NCI-H82 (cell line): ENCODE measurements around the gene BHMT.

Experiments used
- DNase-seq: peaks from one replicate; lab custom pipeline; 2025; lab: John Stamatoyannopoulos, UW

Gene BHMT, protein sequence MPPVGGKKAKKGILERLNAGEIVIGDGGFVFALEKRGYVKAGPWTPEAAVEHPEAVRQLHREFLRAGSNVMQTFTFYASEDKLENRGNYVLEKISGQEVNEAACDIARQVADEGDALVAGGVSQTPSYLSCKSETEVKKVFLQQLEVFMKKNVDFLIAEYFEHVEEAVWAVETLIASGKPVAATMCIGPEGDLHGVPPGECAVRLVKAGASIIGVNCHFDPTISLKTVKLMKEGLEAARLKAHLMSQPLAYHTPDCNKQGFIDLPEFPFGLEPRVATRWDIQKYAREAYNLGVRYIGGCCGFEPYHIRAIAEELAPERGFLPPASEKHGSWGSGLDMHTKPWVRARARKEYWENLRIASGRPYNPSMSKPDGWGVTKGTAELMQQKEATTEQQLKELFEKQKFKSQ

DNA sequence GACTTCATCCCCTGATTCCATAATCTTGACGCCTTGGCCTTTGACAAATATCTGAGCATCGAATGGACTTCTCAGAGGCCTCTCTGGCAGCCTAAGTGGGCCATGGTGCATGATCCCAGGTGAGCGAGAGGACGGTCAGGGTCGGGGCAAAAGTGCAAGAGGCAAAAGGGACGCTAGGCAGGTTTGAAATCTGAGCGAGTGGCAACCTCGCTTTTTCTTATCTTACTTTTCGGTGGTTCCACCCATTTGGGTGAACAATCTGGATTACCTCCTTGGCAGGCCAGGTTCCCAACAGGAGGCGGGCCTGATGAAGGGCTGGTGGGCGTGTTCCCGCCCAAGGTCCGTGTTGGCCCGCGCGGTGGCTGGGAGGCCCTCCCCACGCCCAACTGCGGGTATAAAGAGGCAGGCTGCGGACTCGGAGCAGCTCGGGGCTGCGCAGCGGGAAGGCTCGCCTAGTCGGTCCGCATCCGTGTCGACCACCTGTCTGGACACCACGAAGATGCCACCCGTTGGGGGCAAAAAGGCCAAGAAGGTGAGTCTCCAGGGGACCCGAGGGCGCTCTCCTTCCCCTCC is at the start of gene BHMT:
BHMT (plus strand) TSS at position 423 of the 573 bp plus-strand sequence; CDS start at position 500, 77 bp downstream.
- DNase-seq: no peak

- no peak for DNase-seq
Measured at GRCh38 chr5:79062436-79062835, 49.2 kb upstream of the BHMT start.

GRCh38 chr5:79069488-79070349 is 41.9 kb upstream of the BHMT start, which contains the start of the genes BHMT2 and DMGDH:
Gene BHMT2 (plus strand): TSS chr5:79069767. CDS start chr5:79069783, 16 bp downstream.
Gene DMGDH (minus strand): TSS chr5:79069674. CDS start chr5:79069620, 54 bp downstream.
- DNase-seq: no peak

- DNase-seq: no peak
Measured at GRCh38 chr5:79070350-79070667, 41.3 kb upstream of the BHMT start.

DNA sequence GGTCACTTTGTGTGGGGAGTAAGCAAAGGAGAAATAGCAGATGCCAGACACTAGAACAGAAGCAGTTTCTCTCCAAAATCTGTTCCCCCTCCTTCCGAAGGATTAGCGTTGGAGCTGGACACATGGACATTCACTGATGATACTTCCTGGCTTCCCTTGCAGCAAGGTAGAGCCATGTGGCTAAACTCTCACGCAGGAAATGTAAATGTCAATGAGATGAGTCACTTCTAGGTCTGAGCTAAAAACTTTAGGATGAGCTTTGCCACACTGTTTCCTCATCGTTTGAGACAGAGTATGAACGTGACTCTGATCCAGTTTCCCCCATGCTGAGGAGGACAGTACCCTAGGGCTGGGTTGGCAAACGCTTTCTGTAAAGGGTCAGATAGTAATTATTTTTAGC is 37.0 kb upstream of the BHMT start:
- no peak for DNase-seq

DNA sequence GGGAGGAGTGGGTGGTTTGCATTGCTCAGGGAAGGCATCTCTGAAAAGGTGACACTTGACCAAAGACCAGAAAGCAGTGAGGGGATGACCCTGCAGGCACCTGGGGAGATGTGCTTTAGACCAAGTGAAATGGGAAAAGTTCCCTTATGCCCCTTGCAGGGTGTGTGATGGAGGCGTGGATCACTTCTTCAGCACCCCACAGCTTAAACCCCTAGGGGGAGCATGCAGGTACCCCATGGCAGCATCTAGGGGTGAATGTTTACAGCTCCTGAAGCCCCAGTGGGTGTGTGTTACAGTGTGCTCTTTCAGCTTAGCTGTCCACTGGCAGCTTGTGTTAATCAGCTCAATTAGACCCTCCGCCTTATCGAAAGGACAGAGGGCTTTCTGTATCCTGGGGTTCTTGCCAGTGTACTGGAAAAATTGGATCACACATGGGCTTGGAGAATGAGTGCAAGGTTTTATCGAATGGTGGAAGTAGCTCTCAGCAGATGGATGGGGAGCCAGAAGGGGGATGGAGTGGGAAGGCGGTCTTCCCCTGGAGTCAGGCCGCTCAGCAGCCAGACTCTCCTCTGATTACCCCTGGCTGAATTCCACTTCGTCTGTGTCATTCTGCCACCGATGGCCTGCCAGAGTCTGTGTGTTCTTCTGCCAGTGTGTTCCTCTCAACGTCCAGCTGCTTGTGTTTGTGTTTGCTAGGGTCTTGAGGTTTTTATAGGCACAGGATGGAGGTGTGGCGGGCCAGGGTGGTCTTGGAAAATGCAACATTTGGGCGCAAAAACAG is 35.8 kb upstream of the BHMT start:
- peak; percentile 73 for DNase-seq

DNA sequence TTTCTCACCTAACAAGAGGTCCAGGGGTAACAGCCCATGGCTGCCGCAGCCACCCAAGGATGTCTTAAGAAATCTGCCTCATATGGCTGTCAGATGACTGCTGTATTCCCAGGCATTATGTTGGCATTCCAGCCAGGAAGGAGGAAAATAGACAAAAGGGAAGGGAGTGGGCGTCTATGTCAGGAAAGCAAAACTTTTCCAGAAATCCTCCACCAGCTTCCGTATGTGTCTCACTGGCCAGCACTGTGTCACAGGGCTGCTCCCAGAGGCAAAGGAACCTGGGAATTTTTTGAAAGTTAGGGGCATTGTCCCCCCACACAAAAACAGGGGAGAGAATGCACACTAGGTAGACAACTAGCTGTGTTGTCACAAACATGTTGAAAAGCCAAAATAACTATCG is 34.8 kb upstream of the BHMT start:
- DNase-seq: no peak

- no peak for DNase-seq
Measured at GRCh38 chr5:79077680-79078365, 33.8 kb upstream of the BHMT start.

- DNase-seq: no peak
Measured at GRCh38 chr5:79080804-79081203, 30.8 kb upstream of the BHMT start.

DNA sequence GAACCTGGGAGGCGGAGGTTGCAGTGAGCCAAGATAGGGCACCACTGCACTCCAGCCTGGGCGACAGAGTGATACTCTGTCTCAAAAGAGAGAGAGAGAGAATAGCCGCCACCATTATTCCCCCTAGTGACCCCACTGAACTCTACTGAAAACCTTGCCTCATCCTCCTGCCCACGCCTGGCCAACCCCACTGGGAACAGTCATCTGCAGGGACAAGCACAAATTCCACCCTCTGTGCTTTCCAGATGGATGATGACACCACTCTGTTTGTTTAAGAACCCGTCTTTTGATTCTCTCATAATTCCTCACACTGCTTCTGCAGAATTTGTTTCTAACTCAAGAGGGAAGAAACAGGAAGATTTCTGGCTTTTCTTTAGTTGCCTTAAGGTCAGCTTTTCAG is 29.8 kb upstream of the BHMT start:
- DNase-seq: no peak

GRCh38 chr5:79086116-79086515 is 25.5 kb upstream of the BHMT start:
- no peak for DNase-seq

DNA sequence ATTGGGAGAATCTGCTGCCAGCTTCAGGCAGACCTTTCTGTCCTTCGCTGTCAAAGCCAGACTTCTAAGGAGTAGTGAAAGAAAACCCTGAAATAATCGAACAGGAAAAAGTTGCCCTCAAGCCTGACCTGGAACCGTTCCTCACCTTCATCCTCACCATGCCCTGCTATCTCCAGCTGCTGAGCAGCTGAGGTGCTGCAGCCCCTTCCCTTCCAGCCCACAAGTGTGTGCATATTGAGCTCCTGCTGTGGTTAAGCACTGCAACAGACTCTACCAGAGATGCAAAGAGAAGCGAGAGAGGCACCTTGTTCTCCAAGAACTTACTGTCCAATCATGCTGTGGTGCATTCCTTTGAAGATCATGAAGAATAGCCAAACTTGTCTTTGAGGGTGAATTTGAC is 23.1 kb upstream of the BHMT start:
- no peak for DNase-seq

DNA sequence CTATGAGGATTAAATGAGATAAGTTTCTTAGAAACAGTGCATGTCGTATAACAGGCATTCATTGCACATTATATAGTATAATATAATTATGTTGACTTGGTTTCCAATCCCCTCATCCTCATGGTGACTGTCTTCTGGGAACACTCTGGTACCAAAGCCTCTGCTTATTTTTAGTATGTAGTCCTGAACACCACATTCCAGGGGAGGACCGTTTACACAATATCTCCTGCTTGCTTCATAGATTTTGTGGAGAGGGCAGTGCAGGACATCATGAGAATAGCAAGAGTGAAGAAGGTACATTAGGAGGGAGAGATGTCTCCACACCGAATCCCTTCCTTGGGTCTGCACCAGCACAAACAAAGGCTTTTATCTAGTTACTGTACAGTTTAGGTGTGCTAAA is 20.5 kb upstream of the BHMT start:
- DNase-seq: no peak

DNA sequence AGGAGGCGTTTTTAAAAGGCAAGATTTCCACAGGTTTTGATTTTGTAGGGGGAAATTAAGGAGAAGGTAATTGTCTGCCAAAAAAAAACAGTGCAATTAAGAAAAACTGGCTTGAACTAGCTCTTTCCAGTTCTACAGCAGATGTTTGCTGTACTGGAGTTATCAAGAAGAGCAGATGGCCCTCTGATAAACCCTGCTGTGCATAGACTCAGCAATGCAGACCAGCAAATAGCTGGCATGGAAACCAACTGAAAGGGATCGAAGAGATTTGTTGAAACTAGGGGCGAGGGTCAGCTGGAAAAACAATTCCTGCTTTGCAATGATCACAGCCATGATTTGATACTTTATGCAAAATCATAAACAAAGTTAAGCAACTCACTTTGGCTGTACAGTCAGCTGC is 17.8 kb upstream of the BHMT start:
- DNase-seq: peak; percentile 91

DNA sequence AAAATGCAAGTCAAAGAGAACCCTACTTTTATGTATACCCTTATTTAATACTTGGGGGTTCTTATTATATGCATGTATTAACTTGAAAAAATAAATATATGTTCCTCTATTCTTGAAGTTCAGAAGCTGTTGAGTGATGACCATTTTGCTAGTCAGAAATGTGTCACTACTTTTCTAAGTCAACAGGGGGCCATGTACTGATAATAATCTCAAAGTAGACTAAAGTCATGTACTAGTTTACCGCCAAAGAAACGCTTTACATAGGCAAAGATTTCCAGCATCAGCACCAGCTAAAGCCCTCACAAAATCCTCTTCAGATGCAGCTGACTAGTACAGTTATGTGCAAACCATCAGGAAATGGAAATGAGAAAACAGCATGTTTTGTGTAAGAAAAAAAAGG is 5.7 kb upstream of the BHMT start:
- no peak for DNase-seq

DNA sequence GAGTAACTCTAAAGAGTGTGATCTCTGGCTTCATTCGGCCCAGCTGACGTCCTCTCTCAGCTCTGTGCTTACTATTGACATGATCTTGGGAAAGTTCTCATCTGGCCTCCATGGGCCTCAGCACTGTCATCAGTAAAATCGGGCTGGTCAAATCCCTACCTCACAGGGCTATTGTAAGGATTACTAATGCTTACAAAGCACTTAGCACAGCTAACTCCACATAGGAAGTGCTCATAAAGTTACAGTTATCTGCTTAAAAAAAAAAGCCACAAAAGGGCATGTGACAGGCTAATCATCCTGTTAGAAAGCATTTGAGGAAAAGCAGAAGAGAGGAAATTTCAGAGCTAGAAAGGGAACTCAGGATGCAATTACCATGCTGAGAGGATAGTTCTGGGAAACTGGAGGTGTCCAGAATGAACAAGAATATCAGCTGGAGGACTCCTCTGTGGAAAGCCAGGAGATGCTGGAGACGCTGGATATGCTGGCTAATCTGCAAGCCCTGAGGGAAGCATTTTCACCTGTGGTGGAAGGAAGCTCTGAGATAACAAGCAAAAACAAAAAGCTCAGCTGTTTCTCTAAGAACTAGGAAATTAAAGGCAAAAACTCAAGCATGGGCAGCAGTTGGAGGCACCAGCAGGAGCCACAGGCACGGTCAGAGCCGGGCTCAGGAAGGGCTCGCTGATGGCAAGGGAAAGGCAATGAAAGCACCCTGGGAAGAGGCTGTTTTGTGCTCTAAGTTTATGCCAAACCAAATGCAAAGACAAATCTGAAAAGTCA is 4.4 kb upstream of the BHMT start:
- peak; percentile 14 for DNase-seq

GRCh38 chr5:79108086-79108485 is 3.5 kb upstream of the BHMT start:
- DNase-seq: no peak

DNA sequence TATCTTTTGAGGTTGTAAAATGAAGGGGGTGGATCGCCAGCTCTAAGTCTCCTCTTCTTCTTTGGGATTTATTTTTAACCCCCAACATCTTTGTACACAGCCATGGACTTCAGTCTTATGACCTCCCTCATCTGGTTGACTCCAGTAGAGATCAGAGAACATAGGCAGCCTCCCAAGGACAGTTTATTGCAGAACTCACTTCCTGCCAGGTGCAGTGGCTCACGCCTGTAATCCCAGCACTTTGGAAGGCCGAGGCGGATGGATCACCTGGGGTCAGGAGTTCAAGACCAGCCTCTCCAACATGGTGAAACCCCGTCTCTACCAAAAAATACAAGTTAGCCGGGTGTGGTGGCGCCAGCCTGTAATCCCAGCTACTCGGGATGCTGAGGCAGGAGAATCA is 2.8 kb upstream of the BHMT start:
- DNase-seq: no peak

DNA sequence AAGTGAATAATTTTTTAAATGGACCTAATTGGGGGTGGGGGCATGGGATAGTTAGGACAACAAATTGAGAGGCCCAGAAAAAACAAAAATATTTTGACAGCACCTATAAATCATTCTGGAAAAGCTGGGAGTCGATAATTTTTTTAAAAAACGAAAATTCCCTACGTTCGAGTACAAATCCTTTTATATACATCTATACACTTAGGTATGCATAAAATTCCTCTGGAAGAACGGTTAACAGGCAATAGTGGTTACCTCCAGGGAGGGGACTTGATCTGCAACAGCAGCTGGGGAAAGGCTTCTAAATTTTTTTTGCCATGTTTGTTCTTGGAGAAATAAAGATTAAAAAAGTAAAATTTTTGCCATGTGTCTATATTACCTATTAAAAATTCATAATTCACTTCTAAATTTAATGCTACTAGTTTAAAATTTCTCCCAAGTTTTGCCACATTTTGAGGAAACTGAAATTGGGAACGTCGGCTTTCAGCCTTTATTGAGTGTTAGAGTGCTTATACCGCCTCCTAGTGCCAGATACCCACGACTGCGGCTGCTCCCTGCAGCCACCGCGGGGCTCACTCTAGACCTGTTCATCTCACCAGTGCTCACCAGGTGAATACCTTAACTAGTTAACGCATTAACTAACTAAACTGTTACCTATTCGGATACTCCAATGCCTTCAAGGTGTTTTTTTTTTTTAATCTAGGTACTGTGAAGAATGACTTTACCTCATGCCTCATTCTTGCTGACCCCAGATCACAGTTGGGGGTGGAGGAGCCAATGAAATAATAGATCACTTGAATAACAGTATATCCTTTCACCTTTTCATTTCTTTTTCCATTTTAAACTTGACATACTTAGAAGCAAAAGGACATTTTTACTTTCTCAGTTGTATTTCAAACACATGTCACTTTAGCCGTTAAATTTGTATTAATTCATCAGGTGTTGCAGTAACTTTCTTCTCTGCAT is 1.8 kb upstream of the BHMT start:
- DNase-seq: peak; percentile 40
